ENCODE data around the gene MORN5.

- TF ChIP-seq CTCF (IDR thresholded peaks at IDR 0.05) (no peak), POLR2A (IDR thresholded peaks at IDR 0.05) (no peak)
Measured at GRCh38 chr9:122179690-122180074, 20.0 kb downstream of the MORN5 start.
